Raji (cell line): ENCODE data around the gene TMEM120A.

Experiments used
- POLR2A ChIP-seq: IDR thresholded peaks from 2 replicates; pipeline ENCODE4 v1.6.1; 2011; ENCODE audit warnings: low read depth, low read length, control low read depth; ENCODE audit not compliant: insufficient read depth

The TMEM120A gene

GRCh38 chr7:75986147-75986781, 8.1 kb downstream of the TMEM120A start:
- no peak for TF ChIP-seq POLR2A

- TF ChIP-seq POLR2A, result no peak
Observed at GRCh38 chr7:75985518-75986146, 8.8 kb downstream of the TMEM120A start.

GRCh38 chr7:75985009-75985517, 9.3 kb downstream of the TMEM120A start:
- TF ChIP-seq POLR2A, result no peak

GRCh38 chr7:75984130-75985008, 10.0 kb downstream of the TMEM120A start:
- no peak for TF ChIP-seq POLR2A

GRCh38 chr7:75983471-75984129, 10.8 kb downstream of the TMEM120A start:
- no peak for TF ChIP-seq POLR2A

GRCh38 chr7:75982306-75983064, 11.9 kb downstream of the TMEM120A start:
- no peak for TF ChIP-seq POLR2A

- no peak for TF ChIP-seq POLR2A
Observed at GRCh38 chr7:75981453-75982305, 12.7 kb downstream of the TMEM120A start.

GRCh38 chr7:75981203-75981452, 13.3 kb downstream of the TMEM120A start:
- no peak for TF ChIP-seq POLR2A

GRCh38 chr7:75980430-75981202, 13.8 kb downstream of the TMEM120A start:
- no peak for TF ChIP-seq POLR2A

GRCh38 chr7:75979759-75980429, 14.5 kb downstream of the TMEM120A start:
- TF ChIP-seq POLR2A, result no peak

GRCh38 chr7:75977743-75978142, 16.7 kb downstream of the TMEM120A start:
- TF ChIP-seq POLR2A, result no peak

GRCh38 chr7:75971961-75972763, 22.2 kb downstream of the TMEM120A start:
- no peak for TF ChIP-seq POLR2A

- TF ChIP-seq POLR2A, result no peak
Observed at GRCh38 chr7:75971309-75971960, 23.0 kb downstream of the TMEM120A start.
